HepG2 (cell line): ENCODE measurements around the gene ITIH1. TPM values are rescaled to one million over a fixed set of nuclear protein-coding genes. Genes with fewer than 3 reads are reported as not detected.

Experiments used
- ATF4 ChIP-seq, 2 experiments: fragments of 450-650 bp in 1 of 2; sonication (generic) in 1 of 2; formaldehyde crosslinking; IDR thresholded peaks; 2 replicates each; pipeline versions ENCODE4 v1.5.0 to v1.8.0; 2020 to 2022; ENCODE audit warnings: mild to moderate bottlenecking in 1 of 2, missing genetic modification reagents in 1 of 2
- ATF7-NPFF ChIP-seq: sonication (generic); formaldehyde crosslinking; IDR thresholded peaks from 2 replicates; pipeline ENCODE4 v1.8.1; 2023; ENCODE audit warnings: mild to moderate bottlenecking, low read depth, missing genetic modification reagents, moderate library complexity
- CREM ChIP-seq, 2 experiments: sonication (generic) in 1 of 2; formaldehyde crosslinking in 1 of 2; IDR thresholded peaks; 2 replicates each; pipeline versions ENCODE4 v1.4.0 to v1.6.1; 2016 to 2020; ENCODE audit warnings: antibody characterized with exemption in 1 of 2, mild to moderate bottlenecking in 1 of 2, missing genetic modification reagents in 1 of 2
- E2F1 ChIP-seq: sonication (generic); formaldehyde crosslinking; IDR thresholded peaks from 2 replicates; pipeline ENCODE4 v1.5.0; 2020; ENCODE audit warnings: missing genetic modification reagents
- ELF4 ChIP-seq: sonication (generic); formaldehyde crosslinking; IDR thresholded peaks from 2 replicates; pipeline ENCODE4 v1.5.0; 2020; ENCODE audit warnings: missing genetic modification reagents, mild to moderate bottlenecking, moderate library complexity, borderline replicate concordance
- IKZF4 ChIP-seq: sonication (generic); formaldehyde crosslinking; IDR thresholded peaks from 2 replicates; pipeline ENCODE4 v1.5.1; 2020; ENCODE audit warnings: borderline replicate concordance, mild to moderate bottlenecking, low read depth, missing genetic modification reagents; ENCODE audit errors: not compliant biosample characterization
- KLF11 ChIP-seq: IDR thresholded peaks from 2 replicates; pipeline ENCODE4 v1.6.1; 2016; ENCODE audit warnings: missing compliant biosample characterization
- LBX2 ChIP-seq: sonication (generic); formaldehyde crosslinking; IDR thresholded peaks from 2 replicates; pipeline ENCODE4 v1.5.0; 2020; ENCODE audit warnings: missing genetic modification reagents, mild to moderate bottlenecking, borderline replicate concordance
- PAXIP1 ChIP-seq: sonication (generic); formaldehyde crosslinking; conservative IDR thresholded peaks from 2 replicates; pipeline ENCODE4 v1.4.0; 2020; ENCODE audit warnings: mild to moderate bottlenecking, missing genetic modification reagents, moderate library complexity
- PHF21A ChIP-seq: sonication (generic); formaldehyde crosslinking; IDR thresholded peaks from 2 replicates; pipeline ENCODE4 v1.5.0; 2020; ENCODE audit warnings: mild to moderate bottlenecking, missing genetic modification reagents
- POGK ChIP-seq: sonication (generic); formaldehyde crosslinking; conservative IDR thresholded peaks from 2 replicates; pipeline ENCODE4 v1.8.0; 2022; ENCODE audit warnings: mild to moderate bottlenecking, moderate library complexity, missing genetic modification reagents
- SAP130 ChIP-seq: IDR thresholded peaks from 2 replicates; pipeline ENCODE4 v1.6.1; 2016; ENCODE audit warnings: low read depth
- TBX2 ChIP-seq: sonication (generic); formaldehyde crosslinking; IDR thresholded peaks from 2 replicates; pipeline ENCODE4 v1.5.0; 2020; ENCODE audit warnings: missing genetic modification reagents, mild to moderate bottlenecking, borderline replicate concordance
- ZGPAT ChIP-seq: IDR thresholded peaks from 2 replicates; pipeline ENCODE4 v1.6.1; 2016; ENCODE audit warnings: mild to moderate bottlenecking
- ZNF264 ChIP-seq: sonication (generic); formaldehyde crosslinking; IDR thresholded peaks from 2 replicates; pipeline ENCODE4 v1.4.0; 2020; ENCODE audit warnings: missing genetic modification reagents
- ZNF580 ChIP-seq: IDR thresholded peaks from 2 replicates; pipeline ENCODE4 v1.6.1; 2016; ENCODE audit warnings: low read depth, borderline replicate concordance
- ZNF709 ChIP-seq: sonication (generic); formaldehyde crosslinking; IDR thresholded peaks from 2 replicates; pipeline ENCODE4 v1.5.0; 2020; ENCODE audit warnings: mild to moderate bottlenecking, missing genetic modification reagents
- polyA plus RNA-seq, 8 experiments: library from polyadenylated mRNA; depleted of rRNA in 3 of 8; stranded (reverse) in 7 of 8; unstranded in 1 of 8; fragments of >200 nt; fragmentation: Illumina TruSeq in 4 of 8; extraction: Trizol in 4 of 8; gene quantifications; 2 replicates each; pipeline versions ENCODE4 v1.2.1 to v1.2.3, GENCODE V29; 2011 to 2016; ENCODE audit warnings: low read depth in 4 of 8, missing spikeins in 1 of 8, mixed read lengths in 1 of 8; ENCODE audit not compliant: insufficient read depth in 1 of 8
- total RNA-seq, 5 experiments: library from RNA; depleted of rRNA; stranded (reverse); fragments of >200 nt; fragmentation: Illumina TruSeq; extraction: Trizol; gene quantifications; 2 replicates each; pipeline ENCODE4 v1.2.3, GENCODE V29; 2016; ENCODE audit warnings: low read depth in 1 of 5

ITIH1 gene
- total and polyA plus RNA-seq, 2 of the 13 experiments (the other 11 are each of a cell fraction or from before 2014, with no cell fraction given) = 12.3 to 19.6 TPM

GRCh38 chr3:52770496-52771333 lies 6.7 kb upstream of the ITIH1 start, which contains the start of gene NEK4 (continued):
- TF ChIP-seq PAXIP1 (peak; percentile 66), SAP130 (CRISPR knock-in tag) (peak; percentile 86), IKZF4 (peak; percentile 43), ZNF580 (CRISPR knock-in tag) (peak; percentile 68; the same call in 1 of the 2 replicates), E2F1 (CRISPR knock-in tag) (peak; percentile 90), CREM (IDR thresholded peaks at IDR 0.05) (peak; percentile 66; the same call in 1 of the 2 replicates), CREM (CRISPR knock-in tag; IDR thresholded peaks at IDR 0.05) (no peak), ZGPAT (CRISPR knock-in tag) (peak; percentile 85), POGK (CRISPR knock-in tag) (peak; percentile 65), KLF11 (CRISPR knock-in tag) (0 out of 2 replicates have a peak, but pooled peaks have one; percentile 57), ZNF264 (CRISPR knock-in tag) (peak; percentile 61; the same call in 1 of the 2 replicates), TBX2 (peak; percentile 53; the same call in 1 of the 2 replicates), ATF4 (CRISPR knock-in tag; IDR thresholded peaks at IDR 0.05) (no peak), ZNF709 (peak; percentile 40; the same call in 1 of the 2 replicates), ELF4 (no peak), LBX2 (CRISPR knock-in tag) (no peak), ATF7-NPFF (CRISPR knock-in tag) (peak; percentile 66; the same call in 1 of the 2 replicates), PHF21A (CRISPR knock-in tag) (no peak; the same call in none of the 2 replicates)
